SU-DHL-6 (cell line): Measurements from ENCODE around the gene TSPAN4.

Experiments used
- H2AFZ ChIP-seq: fragments of 200-600 bp; sonication (generic); 2 replicates; pipeline ENCODE4 v1.6.1; 2014; ENCODE audit warnings: low read depth, mild to moderate bottlenecking, moderate library complexity, mixed read lengths, antibody characterized with exemption, low read length; ENCODE audit not compliant: severe bottlenecking
- H3F3A ChIP-seq: fragments of 200-600 bp; shearing (Covaris generic); 2 replicates; pipeline ENCODE4 v1.6.0; 2016; ENCODE audit warnings: antibody characterized with exemption, mild to moderate bottlenecking; ENCODE audit not compliant: insufficient read depth
- H3K27ac ChIP-seq: fragments of 200-600 bp; sonication (generic); 2 replicates; pipeline ENCODE4 v1.5.1; 2016; ENCODE audit warnings: low read depth, mild to moderate bottlenecking, low read length, moderate library complexity, mixed read lengths
- H3K27me3 ChIP-seq: fragments of 200-600 bp; sonication (generic), shearing (Covaris generic); 2 replicates; pipeline ENCODE4 v1.6.0; 2014; ENCODE audit warnings: mild to moderate bottlenecking, low read length
- H3K36me3 ChIP-seq: fragments of 200-600 bp; sonication (generic); 2 replicates; pipeline ENCODE4 v1.6.1; 2014; ENCODE audit warnings: mild to moderate bottlenecking, low read length, mixed read lengths
- H3K4me2 ChIP-seq: fragments of 300-600, 200-600 bp; shearing (Covaris generic), sonication (generic); 2 replicates; pipeline ENCODE4 v1.6.0; 2014; ENCODE audit warnings: low read length, low read depth, mild to moderate bottlenecking; ENCODE audit not compliant: poor library complexity, severe bottlenecking
- H3K4me3 ChIP-seq: fragments of 200-600 bp; sonication (generic); 2 replicates; pipeline ENCODE4 v1.5.1; 2014; ENCODE audit warnings: antibody characterized with exemption, low read length, mild to moderate bottlenecking, mixed read lengths; ENCODE audit not compliant: insufficient read depth, poor library complexity, severe bottlenecking
- H3K79me2 ChIP-seq: fragments of 200-600 bp; sonication (generic); 2 replicates; pipeline ENCODE4 v1.6.1; 2014; ENCODE audit warnings: mild to moderate bottlenecking, low read length, moderate library complexity; ENCODE audit not compliant: insufficient read depth
- H3K9ac ChIP-seq: fragments of 200-600 bp; sonication (generic); 2 replicates; pipeline ENCODE4 v1.7.0; 2014; ENCODE audit warnings: mild to moderate bottlenecking, low read length
- H3K9me2 ChIP-seq: fragments of 200-600 bp; sonication (generic); replicated peaks from 2 replicates; pipeline ENCODE4 v1.6.1; 2014; ENCODE audit warnings: low read length; ENCODE audit not compliant: insufficient read depth
- H3K9me3 ChIP-seq: fragments of 200-600 bp; sonication (generic); 2 replicates; pipeline ENCODE4 v1.6.1; 2014; ENCODE audit warnings: low read length, mixed read lengths; ENCODE audit not compliant: insufficient read depth
- H4K20me1 ChIP-seq: fragments of 200-600 bp; sonication (generic); 2 replicates; pipeline ENCODE4 v1.6.1; 2014; ENCODE audit warnings: low read depth, mild to moderate bottlenecking, antibody characterized with exemption, low read length, moderate library complexity, mixed read lengths
- EZH2phosphoT487 ChIP-seq: fragments of 200-600 bp; sonication (generic), shearing (Covaris generic); conservative IDR thresholded peaks from 2 replicates; pipeline ENCODE4 v1.6.1; 2018; ENCODE audit warnings: mild to moderate bottlenecking, antibody characterized with exemption, low read length, moderate library complexity, mixed read lengths
- TF ChIP-seq, protein P1 (sequence below): fragments of 200-600 bp; sonication (generic); IDR thresholded peaks from one replicate; pipeline ENCODE4 v1.5.1; 2017; ENCODE audit warnings: antibody characterized with exemption, mild to moderate bottlenecking, low read length, moderate library complexity; ENCODE audit not compliant: insufficient read depth, poor library complexity, severe bottlenecking

The TSPAN4 gene

DNA sequence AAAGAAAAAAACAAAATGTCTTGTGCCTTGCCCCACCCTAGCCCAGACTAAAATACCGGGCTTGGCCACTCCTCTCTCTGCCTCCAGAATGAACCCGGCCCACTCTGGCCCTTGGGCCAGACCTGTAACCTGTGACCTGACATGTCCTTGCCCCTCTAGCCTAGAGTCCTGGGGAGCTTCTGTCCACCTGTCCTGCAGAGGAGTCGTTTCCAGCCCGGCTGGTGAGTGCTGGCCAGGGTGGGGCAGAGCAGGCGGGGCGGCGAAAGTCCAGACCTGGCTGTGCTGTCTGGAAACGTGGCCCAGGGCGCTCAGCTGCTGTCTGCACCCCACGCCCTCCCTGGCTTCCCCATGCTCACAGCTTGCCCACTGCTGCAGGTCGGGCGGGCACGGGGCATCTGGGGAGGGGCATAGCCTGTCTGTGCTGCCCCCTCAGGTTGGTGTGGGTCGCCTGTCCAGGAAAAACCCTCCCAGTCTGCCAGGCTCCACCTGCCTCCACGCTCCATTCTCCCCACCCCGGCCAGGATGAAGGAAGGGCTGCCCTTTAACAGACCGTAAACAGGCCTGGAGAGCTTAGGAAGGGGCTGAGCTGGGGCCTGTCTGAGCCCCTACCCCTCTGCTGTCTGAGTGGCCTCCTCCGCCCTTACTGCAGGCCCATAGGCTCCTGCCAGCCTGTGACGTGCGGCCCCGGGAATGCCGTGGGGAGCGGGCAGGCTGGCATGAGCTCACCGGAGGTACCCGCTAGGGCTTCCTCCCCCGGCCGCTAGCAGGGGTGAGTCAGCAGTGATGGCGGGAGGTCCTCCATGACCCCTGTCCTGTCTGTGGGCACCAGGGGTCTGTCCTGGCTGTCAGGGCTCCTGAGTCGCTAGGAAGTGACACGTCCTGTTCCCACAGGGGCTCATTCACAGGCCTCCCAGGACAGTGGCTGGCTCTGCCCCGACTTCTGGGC lies 8.0 kb upstream of the TSPAN4 start:
- Histone ChIP-seq H3K9me2 (no peaks in the 10 kb centered on the region), H4K20me1 (no peaks in the 10 kb centered on the region), H3K27me3 (no peaks in the 10 kb centered on the region), H3F3A (no peaks in the 10 kb centered on the region), H2AFZ (no peak overlapping the region), H3K4me3 (no peak overlapping the region), H3K79me2 (no peaks in the 10 kb centered on the region), H3K4me2 (no peak overlapping the region), H3K27ac (no peak overlapping the region), H3K9me3 (no peaks in the 10 kb centered on the region), H3K9ac (no peak overlapping the region), H3K36me3 (no peaks in the 10 kb centered on the region)
- TF ChIP-seq, protein P1, sequence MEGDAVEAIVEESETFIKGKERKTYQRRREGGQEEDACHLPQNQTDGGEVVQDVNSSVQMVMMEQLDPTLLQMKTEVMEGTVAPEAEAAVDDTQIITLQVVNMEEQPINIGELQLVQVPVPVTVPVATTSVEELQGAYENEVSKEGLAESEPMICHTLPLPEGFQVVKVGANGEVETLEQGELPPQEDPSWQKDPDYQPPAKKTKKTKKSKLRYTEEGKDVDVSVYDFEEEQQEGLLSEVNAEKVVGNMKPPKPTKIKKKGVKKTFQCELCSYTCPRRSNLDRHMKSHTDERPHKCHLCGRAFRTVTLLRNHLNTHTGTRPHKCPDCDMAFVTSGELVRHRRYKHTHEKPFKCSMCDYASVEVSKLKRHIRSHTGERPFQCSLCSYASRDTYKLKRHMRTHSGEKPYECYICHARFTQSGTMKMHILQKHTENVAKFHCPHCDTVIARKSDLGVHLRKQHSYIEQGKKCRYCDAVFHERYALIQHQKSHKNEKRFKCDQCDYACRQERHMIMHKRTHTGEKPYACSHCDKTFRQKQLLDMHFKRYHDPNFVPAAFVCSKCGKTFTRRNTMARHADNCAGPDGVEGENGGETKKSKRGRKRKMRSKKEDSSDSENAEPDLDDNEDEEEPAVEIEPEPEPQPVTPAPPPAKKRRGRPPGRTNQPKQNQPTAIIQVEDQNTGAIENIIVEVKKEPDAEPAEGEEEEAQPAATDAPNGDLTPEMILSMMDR, result no peak
- TF ChIP-seq EZH2phosphoT487, result no peak; the same call in 1 of the 2 replicates

DNA sequence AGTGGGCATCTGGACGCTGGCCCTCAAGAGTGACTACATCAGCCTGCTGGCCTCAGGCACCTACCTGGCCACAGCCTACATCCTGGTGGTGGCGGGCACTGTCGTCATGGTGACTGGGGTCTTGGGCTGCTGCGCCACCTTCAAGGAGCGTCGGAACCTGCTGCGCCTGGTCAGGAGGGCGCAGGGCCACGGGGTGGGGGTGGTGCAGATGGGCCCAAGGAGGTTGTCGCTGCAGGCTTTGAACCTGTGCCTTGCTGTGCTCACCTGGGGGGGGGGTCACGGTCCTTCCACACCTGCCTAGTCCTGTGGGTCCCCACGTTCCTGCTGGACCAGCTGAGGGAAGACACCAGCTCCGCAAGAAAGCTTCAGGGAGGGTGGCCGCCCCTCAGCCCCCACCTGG lies 6.4 kb upstream of the TSPAN4 start:
- Histone ChIP-seq H4K20me1 (peaks cover 5% of the 10 kb centered on the region; the same call in 1 of the 2 replicates), H3K9me2 (no peaks in the 10 kb centered on the region), H3K27me3 (no peaks in the 10 kb centered on the region), H3K79me2 (peaks cover 10% of the 10 kb centered on the region), H3K9me3 (no peaks in the 10 kb centered on the region), H3K4me2 (no peak overlapping the region), H3F3A (no peaks in the 10 kb centered on the region), H3K4me3 (no peak overlapping the region), H3K27ac (no peak overlapping the region), H3K36me3 (no peaks in the 10 kb centered on the region), H2AFZ (no peak overlapping the region), H3K9ac (no peak overlapping the region)
- no peak for TF ChIP-seq EZH2phosphoT487
- TF ChIP-seq, protein P1, result no peak

DNA sequence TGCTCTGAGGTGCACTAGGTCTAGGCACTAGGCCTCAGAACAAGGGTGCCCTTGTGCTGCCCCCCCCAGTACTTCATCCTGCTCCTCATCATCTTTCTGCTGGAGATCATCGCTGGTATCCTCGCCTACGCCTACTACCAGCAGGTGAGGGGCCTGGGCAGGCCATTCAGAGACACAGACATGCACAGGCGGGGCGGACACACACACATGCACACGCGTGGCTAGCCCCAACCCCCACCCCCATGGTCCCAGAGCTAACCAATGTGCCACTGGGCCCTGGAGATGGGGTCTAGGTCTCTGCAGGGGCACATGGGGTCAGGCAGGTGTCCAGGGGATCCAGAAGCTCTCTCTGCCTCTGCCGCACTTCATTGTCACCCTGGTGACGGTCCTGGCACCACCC lies 6.0 kb upstream of the TSPAN4 start:
- Histone ChIP-seq H2AFZ (no peak overlapping the region), H3K79me2 (peaks cover 14% of the 10 kb centered on the region), H3F3A (no peaks in the 10 kb centered on the region), H3K27me3 (no peaks in the 10 kb centered on the region), H3K36me3 (no peaks in the 10 kb centered on the region), H3K4me2 (no peak overlapping the region), H3K9ac (no peak overlapping the region), H3K9me2 (no peaks in the 10 kb centered on the region), H3K4me3 (no peak overlapping the region), H3K27ac (no peak overlapping the region), H4K20me1 (peaks cover 6% of the 10 kb centered on the region; the same call in 1 of the 2 replicates), H3K9me3 (no peaks in the 10 kb centered on the region)
- TF ChIP-seq, protein P1, result no peak
- TF ChIP-seq EZH2phosphoT487, result no peak
